HPDE6-E6E7 (cell line): ENCODE results near the gene ZDHHC17.
A peak's percentile ranks its signal among the peaks of the same experiment; 100 is the strongest.

ENCODE experiments used
- DNase-seq: peaks from one replicate; pipeline ENCODE4 v3.0.0; 2011; ENCODE audit warnings: missing footprints; ENCODE audit errors: extremely low spot score

Gene ZDHHC17

DNA sequence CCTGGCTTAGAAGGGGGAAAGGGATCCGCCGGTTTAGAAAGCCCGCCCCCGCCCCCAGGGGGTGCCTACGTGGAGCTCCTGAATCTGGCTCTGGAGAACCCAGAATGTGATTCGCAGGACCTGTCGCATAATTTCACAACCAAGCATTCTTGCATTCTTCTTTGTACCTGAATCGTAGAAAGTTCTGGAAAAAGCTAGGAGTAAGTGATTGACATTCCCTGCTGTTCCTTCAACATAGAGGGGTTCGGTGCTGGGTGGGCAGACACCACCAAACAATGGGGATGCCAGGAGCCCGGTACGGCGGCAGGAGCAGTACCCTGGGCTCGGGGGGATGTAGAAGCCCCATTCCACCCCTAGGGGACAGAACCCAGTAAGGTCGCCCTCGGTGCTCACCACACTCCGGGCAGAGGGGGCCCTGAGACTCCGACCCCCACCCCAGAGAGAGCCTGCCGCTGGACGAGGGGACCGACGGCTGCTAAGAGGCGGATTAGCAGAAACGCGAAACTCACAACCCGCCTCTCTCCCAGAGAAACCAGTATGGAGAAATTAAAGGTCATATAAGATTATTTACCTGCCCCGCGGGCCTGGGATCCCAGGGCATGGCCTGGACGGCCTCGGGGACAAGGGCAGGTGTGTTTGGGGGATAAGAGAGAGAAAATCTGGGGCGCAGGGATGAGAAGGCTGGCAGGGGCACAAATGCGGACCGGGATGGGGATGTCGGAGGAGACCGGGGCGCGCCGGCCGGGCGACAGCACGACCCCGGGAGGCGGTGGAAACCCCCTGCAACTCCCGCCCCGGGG is 114.4 kb downstream of the ZDHHC17 start:
- DNase-seq: peak; percentile 20

DNA sequence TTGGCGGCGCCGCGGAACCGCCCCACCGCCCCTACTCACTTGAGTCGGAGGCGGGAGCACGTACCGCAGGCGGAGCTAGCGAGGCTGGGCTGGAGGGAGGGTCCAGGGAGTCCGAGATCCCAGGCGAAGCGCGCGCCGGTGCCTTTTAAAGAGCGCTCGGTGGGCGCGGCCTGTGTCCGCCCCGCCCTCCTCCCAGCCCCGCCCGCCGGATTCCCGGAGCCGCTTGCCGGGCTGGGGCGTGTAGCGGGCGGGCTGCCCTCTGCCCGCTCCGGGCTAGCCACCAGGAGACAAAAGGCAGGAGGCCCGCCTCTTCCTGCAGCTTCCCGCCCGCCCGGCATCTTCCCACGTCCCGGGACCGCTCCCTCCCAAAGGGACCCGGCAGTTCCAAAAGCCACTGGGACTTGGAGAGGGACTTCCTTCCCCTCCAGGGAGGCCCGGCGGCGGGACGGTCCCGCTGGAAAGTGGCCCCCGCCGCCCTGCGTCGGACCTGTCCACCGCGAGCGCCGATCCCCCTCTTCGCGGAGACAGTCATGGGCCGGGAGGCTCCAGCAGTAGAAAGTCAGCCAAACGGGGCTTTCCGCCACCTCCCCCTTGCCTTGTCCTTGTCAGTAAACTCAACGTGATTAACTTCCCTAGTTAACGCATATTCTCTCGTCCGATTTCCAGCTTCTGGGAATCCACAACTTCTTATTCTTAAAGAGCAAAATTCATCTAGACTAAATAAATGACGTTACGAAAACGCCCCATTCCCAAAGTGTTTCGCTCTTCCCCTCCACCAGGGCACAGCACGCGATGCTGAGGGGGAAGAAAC is 115.2 kb downstream of the ZDHHC17 start, which contains the start of gene CSRP2:
CSRP2 (minus strand) TSS at position 121 of the 811 bp plus-strand sequence. CDS start 12,759 bp downstream, outside the sequence.
- peak; percentile 79 for DNase-seq

DNA sequence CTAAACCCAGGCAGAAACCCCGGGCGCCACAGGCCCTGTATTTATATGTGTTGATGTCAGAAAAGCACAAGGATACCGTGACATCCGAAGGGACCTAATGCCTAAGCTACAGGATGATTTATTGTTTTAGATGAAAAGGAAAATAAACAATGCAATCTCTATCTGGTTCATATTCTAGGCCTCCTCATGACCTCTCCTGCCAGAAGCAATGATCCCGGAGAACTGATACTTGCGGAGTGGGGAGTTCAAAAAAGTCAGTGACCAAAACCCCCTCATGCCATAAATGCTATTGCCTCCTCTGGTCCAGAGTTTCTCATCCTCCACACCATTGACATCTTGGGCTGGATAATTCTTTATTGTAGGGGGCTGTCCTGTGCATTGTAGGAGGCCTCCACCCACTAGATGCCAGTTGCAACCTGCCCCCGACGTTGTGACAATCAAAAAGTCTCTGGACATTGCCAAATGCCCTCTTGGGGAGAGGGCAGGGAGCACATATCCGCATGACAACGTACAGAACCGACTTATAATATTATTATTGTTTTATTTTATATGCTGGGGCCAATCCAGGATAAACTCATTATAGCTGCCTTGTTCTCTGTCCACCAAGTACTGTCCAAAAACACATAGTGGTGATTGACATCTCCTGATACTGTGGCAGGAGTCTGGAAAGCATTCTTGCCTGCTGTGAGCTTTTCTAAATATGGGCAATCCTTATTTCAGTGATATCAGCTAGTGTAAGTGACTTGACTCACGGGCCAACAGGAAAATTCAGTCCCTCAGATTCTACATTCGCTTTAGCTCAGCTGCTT is 116.0 kb downstream of the ZDHHC17 start:
- no peak for DNase-seq

DNA sequence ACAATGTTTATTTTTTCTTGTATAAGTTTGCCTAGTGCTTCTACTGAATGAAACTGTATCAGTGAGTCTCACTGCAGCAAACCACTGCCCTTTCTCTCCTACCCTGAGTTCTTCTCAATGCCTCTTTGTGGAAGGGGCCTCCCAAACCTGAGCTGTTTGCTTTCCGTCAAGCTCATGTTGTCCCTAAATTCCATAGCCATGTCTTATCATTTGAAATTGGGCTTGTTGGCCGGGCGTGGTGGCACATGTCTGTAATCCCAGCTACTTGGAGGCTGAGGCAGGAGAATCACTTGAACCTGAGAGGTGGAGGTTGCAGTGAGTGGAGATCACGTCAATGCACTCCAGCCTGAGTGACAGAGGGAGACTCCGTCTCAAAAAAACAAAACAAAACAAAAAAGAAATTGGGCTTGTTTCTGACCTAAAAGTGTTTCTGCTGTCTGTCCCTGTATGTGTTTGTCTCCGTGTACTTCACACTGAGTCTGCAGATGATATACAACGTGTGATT is 116.7 kb downstream of the ZDHHC17 start:
- no peak for DNase-seq

DNA sequence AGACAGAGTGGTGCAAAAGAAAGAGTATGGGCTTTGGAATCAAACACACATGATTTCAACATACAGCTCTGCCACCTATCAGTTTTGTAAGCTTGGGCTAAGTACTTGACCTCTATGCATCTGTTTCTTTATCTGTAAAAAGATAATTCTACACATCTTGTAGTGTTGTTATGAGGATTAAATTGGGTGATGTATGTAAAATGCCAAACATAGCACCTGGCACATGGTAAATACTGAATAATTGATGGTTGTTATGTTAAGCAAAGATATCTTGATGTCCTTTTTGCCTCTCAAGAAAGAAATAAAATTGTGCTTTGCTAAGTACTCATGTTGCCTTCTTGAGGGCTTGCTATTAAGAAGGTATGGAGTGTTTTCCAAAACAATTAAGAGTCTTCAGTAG is 117.2 kb downstream of the ZDHHC17 start:
- DNase-seq: no peak

DNA sequence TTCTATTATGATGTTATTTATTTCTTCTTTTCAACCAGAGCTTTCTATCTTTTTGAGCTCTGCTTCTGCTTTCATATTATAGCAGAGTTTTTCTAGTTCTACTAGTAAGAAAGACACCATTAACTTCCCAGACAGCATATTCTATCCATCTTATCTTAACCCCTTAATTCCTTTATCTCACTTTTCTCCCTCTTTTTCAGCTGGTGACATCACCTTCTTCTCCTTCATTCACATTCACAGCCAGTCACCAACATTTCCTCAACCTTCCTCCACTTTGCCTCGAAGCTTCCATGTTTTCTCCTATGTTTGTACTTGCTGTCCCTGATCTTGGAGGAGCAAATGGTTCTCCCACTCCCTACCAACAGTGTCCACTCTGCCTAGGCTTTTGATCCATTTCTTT is 118.5 kb downstream of the ZDHHC17 start:
- DNase-seq: no peak

DNA sequence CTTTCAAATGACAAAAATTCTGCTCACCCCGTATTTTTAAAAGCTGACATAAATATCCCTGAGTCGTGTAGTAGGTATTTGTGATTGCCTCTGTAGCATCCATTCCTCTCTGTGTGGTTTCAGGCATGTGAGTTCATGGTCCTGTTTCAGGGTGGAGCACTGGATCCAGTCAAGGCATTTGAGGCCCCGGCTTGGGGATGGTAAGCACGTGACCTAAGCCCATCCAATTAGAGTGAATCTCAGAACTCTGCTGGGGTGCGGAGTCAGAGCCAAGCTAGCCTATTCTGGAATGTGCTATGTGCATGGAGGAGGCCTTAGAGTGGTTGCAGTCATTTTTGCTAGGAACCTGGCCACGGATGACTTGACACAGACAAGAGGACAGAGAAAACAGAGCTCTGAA is 119.2 kb downstream of the ZDHHC17 start:
- no peak for DNase-seq

DNA sequence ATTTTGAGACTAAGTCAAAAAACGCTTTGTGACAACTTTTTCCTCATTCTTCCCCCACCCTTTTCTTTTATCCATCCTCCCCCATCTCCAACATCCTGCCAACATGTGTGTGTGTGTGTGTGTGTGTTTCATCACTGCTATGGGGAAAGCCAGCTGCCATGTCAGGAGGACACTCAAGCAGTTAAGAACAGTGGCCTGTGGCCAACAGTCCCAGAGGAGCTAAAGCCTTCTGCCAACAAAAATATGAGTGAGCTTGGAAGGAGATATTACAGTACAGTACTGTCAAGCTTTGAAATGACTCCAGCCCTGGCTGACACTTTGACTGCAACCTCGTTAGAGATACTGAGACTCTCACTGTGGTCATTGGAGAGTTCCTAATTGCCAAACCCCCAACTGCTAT is 119.9 kb downstream of the ZDHHC17 start:
- no peak for DNase-seq

DNA sequence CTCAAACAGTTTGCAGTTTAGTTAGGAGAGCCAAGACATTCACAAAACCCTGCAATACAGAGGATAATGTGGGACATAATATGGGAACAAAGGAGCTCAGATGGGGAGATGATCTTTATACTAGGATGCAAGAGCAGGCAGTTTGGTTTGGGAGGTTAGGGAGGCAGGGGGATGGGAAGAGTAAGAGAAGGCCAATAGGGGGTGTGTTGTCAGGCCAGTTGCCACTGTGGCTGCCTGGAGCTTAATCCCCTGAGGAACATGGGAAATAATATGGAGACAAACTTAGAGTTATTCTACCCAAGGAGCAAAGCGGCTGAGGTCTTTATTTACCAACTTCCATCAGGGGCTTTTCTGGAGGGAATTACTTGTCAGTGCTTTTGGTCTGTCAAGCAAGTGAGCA is 124.9 kb downstream of the ZDHHC17 start:
- no peak for DNase-seq

DNA sequence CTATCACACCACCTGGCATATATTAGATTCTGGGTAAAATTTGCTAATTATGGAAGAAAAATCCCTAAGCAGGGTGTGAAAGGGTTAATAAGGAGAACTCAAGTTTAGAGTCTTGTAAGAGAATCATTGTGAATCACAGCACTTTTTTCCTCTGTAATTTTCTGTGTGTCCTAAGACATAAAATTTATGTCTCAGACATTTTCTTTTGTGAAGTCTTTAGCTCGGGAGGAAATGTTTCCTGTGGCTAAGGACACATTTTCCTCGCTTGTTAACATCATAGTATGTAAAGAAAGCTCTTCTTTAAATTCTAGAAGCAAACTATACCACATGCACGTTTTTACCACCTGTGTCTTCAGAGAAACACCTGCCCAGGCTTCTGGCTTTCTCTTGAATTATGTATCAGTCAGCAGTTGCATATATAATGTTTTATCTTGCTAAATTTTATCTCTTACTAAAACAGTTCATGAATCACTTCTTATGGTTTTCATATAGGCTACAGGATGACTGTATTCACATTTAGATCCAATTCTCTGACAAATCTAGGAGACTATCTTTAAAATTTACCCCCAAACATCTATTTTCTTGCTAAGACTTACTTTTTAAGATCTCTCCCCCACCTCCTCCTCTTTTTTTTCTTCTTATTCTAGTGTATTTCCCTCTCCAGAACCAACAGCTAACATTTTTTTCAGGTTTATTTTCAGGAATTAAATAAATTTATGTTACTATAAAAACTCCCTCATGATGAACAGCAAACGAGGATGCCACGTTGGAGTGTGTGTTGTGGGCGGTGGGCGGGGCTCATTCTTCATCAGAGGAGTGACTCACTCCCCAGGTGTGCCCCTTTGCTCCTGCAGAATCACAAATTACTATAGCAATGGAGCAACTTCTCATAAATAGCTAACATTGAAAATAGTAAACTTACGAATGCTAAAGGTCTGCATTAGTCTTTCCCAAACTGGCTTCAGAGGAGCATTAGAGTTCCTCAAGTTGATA is 126.5 kb downstream of the ZDHHC17 start:
- DNase-seq: peak; percentile 51

DNA sequence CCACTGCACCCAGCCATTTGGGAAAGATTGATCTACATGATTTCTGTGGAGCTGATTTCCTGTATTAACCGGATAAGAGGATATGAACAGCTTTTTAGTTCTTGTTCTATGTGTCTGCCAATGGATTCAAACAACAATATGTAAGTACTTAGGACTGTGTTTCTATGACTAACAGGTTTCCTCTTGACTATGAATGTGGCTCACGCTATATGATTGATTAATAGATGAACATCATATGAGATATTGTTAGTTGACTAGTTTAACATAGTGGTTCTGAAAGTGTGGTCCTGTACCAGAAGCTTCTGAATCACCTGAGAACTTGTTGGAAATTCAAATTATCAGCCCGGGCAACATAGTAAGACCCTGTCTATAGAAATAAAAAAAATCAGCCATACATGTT is 127.7 kb downstream of the ZDHHC17 start:
- DNase-seq: no peak

DNA sequence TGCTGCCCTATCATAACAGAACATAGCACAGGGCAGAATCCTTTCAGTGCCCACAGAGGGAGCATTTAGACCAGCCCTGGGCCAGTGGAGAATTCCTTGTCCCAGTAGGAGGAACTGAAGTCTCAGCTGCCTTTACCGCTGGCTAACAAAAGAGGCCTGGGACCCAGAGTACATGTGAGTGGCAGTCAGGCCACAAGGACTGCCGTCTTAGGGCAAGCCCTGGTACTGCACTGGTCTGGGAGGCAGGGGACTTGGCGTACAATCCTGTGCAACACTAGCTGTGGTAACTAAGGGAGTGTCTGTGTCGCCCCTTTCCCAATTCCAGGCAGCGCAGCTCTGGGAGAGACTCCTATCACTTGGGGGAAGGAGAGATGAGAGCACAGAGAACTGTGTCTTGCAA is 131.9 kb downstream of the ZDHHC17 start:
- DNase-seq: no peak

DNA sequence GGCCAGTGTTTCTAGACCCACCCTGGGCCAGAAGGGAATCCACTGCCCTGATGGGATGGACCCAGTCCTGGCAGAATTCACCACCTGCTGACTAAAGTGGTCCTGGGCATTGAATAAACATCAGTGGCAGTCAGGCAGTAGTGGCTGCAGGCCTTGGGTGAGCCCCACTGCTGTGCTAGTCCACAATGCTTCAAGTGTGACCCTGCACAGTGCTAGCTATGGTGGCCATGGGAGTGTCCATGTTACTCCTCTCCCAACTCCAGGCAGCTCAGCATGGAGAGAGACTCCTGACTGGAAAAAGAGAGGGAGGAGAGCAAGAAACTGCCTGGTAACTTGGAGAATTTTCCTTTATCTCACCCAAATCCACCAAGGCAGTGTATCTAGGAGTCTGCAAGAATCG is 132.4 kb downstream of the ZDHHC17 start:
- no peak for DNase-seq

DNA sequence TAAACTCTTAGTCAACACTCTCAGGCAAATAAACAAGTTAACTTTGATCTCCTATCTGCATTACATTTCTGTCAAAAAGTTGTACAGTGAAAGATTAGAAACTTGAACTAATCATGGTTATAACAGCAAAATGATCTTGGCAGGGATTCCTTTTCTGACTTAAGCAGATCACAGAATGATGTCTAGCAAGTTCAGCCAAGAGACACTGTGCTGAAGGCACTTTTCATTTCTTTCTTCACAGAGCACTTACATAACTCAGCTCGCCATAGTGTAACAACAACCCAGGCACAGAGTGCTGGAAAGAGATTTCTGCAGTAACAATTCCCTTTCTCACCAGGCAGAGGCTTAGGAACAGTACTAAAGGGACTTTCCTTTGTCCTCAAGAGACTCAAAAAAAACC is 134.5 kb downstream of the ZDHHC17 start:
- DNase-seq: no peak

DNA sequence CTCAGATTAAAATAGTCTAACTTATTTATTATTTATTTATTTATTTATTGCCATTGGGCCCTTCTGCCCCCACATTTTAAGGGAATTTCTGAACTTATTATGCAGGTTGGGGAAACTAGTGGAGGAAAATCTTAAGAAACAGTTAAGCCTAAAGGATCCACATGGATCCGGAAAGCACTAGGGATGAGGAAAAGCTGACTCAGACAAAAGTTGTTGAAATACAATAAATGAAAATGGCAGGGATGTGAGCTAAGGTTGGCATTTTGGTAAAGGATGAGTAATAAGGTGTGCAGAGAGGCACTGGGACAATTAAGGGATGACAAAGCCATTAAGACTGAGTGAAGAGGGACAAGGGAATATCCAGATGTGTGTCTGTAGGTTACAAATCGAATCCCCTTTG is 135.6 kb downstream of the ZDHHC17 start:
- DNase-seq: no peak

DNA sequence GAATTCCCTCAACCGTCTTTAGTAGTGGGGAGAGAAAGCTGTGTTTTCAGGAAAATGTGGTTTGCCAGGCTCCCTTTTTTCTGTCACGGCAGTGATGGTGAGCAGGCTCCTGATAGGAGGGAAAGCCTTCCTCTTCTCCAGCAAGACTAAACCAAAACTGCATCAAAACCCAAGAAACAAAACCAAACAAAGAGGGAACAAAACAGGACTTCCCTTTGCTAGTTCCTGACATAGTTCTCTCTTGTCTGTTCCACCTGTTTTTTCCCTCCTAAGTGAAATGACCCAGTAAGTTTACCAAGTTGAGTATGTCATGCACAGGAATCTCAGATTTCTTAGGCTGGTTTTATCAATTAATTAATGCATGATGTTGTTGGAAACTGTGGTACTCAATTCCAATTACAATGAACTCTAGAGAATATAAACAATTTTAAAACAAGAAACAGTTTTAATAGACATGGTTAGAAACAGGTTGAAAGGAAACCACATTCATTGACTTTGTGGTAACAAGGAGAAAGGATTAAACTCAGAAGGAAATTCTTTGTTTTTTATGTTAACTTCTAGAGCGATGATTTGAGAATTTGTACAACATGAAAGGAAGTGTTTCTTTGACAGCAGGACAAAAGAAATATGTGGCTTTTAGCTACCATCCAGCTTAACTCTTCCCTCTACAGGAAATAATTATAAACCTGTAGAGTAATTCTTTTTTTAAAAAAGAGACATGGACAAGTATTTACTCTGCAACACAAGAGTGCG is 137.9 kb downstream of the ZDHHC17 start:
- DNase-seq: no peak
